GM21447 (cell line): Measurements from ENCODE around the gene KCTD21.
"Not testable (repeated sequence)": the region's sequence is repeated elsewhere in the genome, so short reads cannot be mapped to it uniquely, and the experiment has no call there.

Experiments used
- ATAC-seq: cut with Tn5 transposase; IDR thresholded peaks from one replicate; pipeline ENCODE4 v1.9.1; 2021; ENCODE audit not compliant: unreplicated experiment

The KCTD21 gene

GRCh38 chr11:78179459-78180071 is 8.9 kb downstream of the KCTD21 start:
- no peak for ATAC-seq

- no peak for ATAC-seq
These were observed 11.2 kb downstream of the KCTD21 start for GRCh38 chr11:78177216-78177615.

DNA sequence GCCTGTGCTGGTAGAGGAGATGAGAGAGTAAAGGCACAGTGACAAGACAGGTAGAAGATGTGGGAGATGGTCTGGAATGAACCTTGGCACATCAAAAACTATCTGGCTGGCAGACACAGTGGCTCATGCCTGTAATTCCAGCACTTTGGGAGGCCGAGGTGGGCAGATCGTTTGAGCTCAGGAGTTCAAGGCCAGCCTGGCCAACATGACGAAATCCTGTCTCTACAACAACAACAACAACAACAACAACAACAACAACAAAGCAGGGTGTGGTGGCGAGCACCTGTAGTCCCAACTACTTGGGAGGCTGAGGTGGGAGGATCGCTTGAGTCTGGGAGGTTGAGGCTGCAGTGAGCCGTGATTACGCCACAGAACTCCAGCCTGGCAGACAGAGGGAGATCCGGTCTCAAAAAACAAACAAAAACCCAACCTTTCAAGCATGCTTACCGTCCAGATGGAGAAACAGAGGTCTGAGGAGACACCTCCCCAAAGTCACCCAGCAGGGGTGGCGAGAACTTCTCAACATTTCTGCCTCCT is 11.8 kb downstream of the KCTD21 start:
- ATAC-seq, result no peak

GRCh38 chr11:78175862-78176261 is 12.6 kb downstream of the KCTD21 start:
- not testable (repeated sequence) for ATAC-seq

DNA sequence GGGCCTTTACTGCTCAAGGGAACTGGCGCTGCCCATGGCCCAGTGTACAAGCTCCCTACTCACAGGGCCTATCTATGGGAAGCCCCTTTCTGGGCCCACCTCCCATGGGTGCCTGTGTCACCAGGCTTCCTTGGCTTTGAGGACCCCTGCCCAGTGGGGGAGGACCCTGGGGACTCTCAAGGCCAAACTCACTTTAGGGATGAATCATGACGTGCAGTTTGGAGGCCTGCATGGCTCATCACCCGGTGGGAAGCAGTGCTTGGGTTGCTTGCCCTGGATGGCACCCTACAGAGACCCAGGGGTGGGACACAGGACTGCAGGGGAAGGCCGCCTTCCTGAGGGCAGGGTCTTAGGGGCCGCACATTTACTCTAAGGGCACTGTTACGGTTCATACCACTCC is 16.5 kb downstream of the KCTD21 start:
- ATAC-seq, result no peak

- ATAC-seq, result no peak
These were observed 17.4 kb downstream of the KCTD21 start for GRCh38 chr11:78170874-78171549.

- ATAC-seq, result no peak
These were observed 18.0 kb downstream of the KCTD21 start for GRCh38 chr11:78170413-78170812.

DNA sequence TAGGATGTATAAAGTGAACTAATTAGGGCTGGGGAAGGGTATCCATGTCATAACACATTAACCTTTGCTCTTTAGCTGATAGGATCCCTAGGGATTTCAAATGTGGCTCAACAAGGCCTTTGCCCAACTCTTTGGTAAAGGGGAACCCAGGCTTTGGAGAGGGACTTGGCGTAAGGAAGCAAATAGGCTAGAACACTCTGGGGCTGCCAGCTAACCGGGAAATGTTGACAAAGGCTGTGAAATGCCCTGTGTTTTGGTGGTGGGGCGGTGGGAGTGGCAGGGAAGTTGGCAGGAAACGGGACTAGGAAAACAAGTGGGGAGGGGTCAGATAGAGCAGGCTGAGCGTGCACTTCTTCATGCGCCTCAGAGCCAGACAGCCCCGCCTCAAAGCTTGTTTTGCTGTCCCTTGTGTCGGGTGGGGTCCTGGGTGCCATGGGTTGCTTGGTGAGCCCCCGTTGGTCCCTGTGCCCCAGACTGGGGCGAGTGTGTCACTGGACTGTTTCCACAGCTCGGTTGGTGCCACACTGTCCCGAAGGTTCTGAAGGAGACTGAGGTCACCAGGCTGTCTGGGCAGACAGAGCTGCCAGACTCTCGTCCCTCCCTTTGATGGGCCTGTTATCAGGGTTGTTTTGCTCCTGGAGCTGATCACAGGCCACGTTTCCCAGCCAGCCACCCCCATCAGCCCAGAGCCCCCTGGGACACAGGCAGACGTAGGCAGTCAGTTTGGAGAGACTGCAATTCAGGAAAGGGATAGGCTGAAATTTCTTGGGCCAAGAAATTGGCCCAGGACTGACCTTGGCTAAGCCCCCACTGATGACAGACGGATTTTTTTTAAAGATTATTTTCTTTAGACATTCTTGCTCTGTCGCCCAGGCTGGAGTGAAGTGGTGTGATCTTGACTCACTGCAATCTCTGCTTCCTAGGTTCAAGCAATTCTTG is 19.6 kb downstream of the KCTD21 start:
- ATAC-seq, result no peak

GRCh38 chr11:78166855-78167469 is 21.5 kb downstream of the KCTD21 start:
- ATAC-seq, result no peak

GRCh38 chr11:78164471-78164870 is 24.0 kb downstream of the KCTD21 start:
- no peak for ATAC-seq

DNA sequence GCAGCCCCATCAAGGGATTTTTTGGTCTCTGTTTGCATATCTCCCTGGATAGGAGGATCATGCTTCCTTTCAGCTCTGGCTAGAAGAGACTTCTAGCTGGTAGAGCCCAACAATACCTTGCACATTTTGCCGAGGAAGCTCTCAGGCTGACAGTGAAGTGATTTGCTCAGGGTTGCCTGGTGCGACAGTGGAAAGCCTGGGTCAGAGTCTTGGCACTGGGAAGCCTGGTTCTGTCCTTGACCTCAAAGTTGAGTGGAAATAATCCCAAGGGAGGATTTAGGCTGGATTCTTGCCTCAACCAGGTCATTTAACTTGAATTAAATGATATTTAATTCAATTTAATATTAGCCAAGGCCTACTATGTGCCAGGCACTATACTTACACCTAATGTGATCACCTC is 24.6 kb downstream of the KCTD21 start:
- ATAC-seq, result no peak

DNA sequence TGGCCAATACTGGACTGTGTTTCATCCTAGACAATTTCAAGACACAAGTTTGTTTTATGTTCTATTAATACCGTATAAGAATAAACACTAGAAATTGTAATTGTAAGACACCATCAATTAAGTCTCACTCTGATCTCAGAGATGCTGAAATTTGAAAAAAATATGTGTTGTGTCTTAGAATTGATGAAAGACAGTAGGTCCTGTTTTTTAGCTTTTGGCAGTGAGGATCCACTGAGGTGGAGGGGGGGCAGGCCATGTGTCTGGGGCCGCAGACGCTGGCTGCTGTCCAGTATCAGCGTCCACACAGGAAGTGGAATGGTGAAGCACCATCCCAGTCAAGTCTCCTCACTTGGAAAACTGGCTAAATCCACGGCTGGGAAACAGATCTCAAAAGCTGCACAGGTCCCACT is 26.5 kb downstream of the KCTD21 start:
- ATAC-seq, result no peak

DNA sequence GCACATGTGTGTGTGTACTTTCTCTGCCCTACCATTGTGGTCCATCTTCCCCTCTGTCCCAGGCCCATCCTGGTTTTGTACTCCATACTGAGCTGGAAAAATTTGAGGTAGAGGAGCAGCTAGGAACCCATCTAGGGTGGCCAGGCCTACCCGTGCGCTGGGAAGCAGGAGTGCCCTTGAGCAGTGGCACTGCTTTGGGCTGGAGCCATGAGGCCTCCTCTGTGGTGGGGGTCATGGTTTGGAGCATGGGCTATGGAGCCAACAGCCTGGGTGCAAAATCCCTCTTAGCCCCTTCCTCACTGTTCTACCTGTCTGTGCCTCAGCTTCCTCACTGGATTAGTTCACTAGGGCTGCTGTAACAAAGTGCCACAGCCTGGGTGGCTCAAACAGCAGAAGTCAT is 27.1 kb downstream of the KCTD21 start:
- no peak for ATAC-seq

DNA sequence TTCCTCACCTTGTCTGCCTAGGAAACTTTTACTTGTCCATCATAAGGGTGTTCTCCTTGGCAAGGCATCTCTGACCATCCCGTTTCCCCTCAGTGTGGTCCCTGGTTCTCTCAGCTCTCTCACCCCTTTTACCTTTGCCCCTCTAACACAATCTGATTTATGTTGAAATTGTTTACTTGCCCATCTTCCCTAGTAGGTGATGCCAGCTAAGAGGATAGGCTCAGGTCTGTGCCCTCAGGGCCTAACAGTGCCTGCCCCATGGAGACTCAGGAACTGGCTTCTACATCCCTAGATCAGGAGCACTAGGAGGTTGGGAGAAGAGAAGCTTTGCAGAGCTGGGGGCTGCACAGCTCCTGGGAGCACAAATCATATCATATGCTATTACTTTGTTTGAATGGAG is 27.9 kb downstream of the KCTD21 start:
- ATAC-seq, result no peak

- no peak for ATAC-seq
These were observed 29.3 kb downstream of the KCTD21 start for GRCh38 chr11:78158987-78159652.

DNA sequence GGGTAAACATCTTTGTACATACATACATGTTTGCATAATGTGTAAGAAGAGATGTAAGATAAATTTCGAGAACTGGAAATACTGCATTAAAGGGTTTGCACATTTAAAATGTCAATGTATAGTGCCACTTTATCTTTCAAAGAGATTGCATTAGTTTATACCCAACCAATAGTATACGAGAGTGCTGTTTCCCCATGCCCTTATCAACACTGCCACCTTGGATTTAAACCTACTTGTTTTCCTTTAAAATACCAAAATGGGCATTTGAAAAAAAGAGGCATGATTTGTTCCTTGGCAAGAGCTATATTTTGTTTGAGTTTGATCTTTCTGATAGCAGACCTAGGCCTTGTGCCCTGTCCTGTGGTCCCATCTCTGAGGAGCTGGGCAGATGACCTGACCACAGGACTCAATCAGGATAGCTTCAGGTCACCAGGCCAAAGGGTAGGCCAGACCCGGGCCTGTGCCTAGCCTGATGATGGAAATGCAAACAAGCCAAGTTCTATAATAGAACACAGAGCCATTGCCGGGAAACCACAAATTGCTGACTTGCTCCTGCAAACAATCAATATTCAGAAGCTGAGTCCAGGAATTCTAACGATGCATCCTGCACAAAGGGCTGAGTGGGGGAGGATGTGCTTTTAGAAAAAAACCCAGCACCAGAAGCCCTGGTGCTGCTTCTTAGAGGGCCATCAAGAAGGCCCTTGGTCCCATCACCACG is 32.1 kb downstream of the KCTD21 start:
- ATAC-seq, result no peak

- no peak for ATAC-seq
These were observed 36.6 kb downstream of the KCTD21 start for GRCh38 chr11:78151804-78152203.

DNA sequence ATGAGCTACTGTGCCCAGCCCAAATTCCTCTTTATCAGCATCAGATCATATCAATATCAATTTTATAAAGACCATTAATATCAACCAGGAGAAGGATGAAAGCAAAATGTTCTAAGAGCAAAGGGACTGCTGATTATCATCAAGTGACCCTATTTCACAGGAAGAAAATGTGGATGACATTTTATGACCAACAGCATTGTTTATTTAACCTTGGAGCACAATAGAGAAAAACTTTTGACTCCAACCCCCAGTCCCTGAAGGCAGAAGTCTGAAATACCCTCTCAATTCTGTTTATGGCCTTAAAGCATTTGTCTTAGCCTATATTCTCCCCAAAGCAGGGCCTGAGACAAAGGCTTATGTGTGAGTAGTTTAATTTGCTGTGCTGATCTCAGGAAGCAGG is 37.7 kb downstream of the KCTD21 start:
- ATAC-seq, result no peak

GRCh38 chr11:78150346-78150745 is 38.1 kb downstream of the KCTD21 start:
- ATAC-seq, result no peak

DNA sequence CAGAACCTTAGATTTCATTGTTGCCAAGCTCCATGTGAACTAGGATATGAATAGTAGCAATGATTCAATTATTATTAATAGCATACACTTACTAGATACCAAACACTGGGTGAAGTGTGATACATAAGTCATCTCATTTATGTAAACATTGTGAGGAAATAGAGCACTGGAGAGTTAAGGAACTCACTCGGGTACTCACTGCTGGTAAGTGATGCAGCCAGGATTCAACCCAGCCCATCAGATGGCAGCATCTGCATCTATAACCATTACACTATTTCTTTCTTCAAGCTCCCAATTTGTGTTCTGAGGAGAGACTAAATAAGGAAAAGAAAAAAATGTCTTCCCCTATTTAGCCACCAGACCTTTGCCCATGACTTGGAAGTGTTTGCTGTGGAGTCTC is 38.8 kb downstream of the KCTD21 start:
- no peak for ATAC-seq
